ENCODE measurements around the gene ELF2.

Gene ELF2

GRCh38 chr4:139108567-139109128 lies 68.4 kb downstream of the ELF2 start:
- Mint-ChIP-seq H3K27me3 (no peaks in the 10 kb centered on the region), H3K36me3 (ENCODE audit: insufficient read depth) (no peaks in the 10 kb centered on the region), H3K4me3 (no peak overlapping the region), H3K9me3 (no peaks in the 10 kb centered on the region), H3K27ac (no peak overlapping the region), H3K4me1 (ENCODE audit: low read depth in 2 of 2) (no peaks in the 10 kb centered on the region)
- DNase-seq (no peak), ATAC-seq (replicated peaks) (no peak)

GRCh38 chr4:139099366-139099982 lies 77.5 kb downstream of the ELF2 start:
- Mint-ChIP-seq H3K27ac (no peak overlapping the region), H3K4me3 (no peak overlapping the region), H3K9me3 (no peaks in the 10 kb centered on the region), H3K4me1 (ENCODE audit: low read depth in 2 of 2) (peaks cover 0 to 6% of the 10 kb centered on the region in 2 donors), H3K36me3 (ENCODE audit: insufficient read depth) (no peaks in the 10 kb centered on the region), H3K27me3 (no peaks in the 10 kb centered on the region)
- ATAC-seq (replicated peaks) (peak; percentile 88), DNase-seq (peak; percentile 58 to 67 (median 64))

GRCh38 chr4:139092271-139092670 lies 84.7 kb downstream of the ELF2 start:
- ATAC-seq (replicated peaks) (no peak), DNase-seq (no peak)
- Mint-ChIP-seq H3K9me3 (no peaks in the 10 kb centered on the region), H3K27me3 (no peaks in the 10 kb centered on the region), H3K4me1 (ENCODE audit: low read depth in 2 of 2) (no peaks in the 10 kb centered on the region), H3K36me3 (ENCODE audit: insufficient read depth) (no peaks in the 10 kb centered on the region), H3K27ac (no peak overlapping the region), H3K4me3 (no peak overlapping the region)

GRCh38 chr4:139085141-139085540 lies 91.9 kb downstream of the ELF2 start:
- H3K27me3 Mint-ChIP-seq: no peaks in the 10 kb centered on the region
- DNase-seq: no peak
- H3K4me1 Mint-ChIP-seq (ENCODE audit: low read depth in 2 of 2): peaks cover 18 to 25% of the 10 kb centered on the region in 2 donors
- ATAC-seq (replicated peaks): no peak
- H3K27ac Mint-ChIP-seq: peak overlapping the region; percentile 100
- peak overlapping the region; percentile 100 for H3K4me3 Mint-ChIP-seq
- peaks cover 27% of the 10 kb centered on the region for H3K36me3 Mint-ChIP-seq (ENCODE audit: insufficient read depth)
- no peaks in the 10 kb centered on the region for H3K9me3 Mint-ChIP-seq

GRCh38 chr4:139084804-139085093 lies 92.3 kb downstream of the ELF2 start:
- Mint-ChIP-seq H3K9me3 (no peaks in the 10 kb centered on the region), H3K27me3 (no peaks in the 10 kb centered on the region), H3K36me3 (ENCODE audit: insufficient read depth) (peaks cover 27% of the 10 kb centered on the region), H3K4me3 (peak overlapping the region; percentile 100), H3K27ac (peak overlapping the region; percentile 100), H3K4me1 (ENCODE audit: low read depth in 2 of 2) (peaks cover 18 to 27% of the 10 kb centered on the region in 2 donors)
- ATAC-seq (replicated peaks) (no peak), DNase-seq (no peak)

- peak; percentile 72 to 74 (median 73) for DNase-seq
- Mint-ChIP-seq H3K4me3 (peak overlapping the region; percentile 100), H3K27ac (peak overlapping the region; percentile 100), H3K9me3 (no peaks in the 10 kb centered on the region), H3K4me1 (ENCODE audit: low read depth in 2 of 2) (peaks cover 20 to 32% of the 10 kb centered on the region in 2 donors), H3K27me3 (no peaks in the 10 kb centered on the region), H3K36me3 (ENCODE audit: insufficient read depth) (peaks cover 32% of the 10 kb centered on the region)
- ATAC-seq (replicated peaks): peak; percentile 53
Measured at GRCh38 chr4:139083956-139084803, 92.8 kb downstream of the ELF2 start.

- ATAC-seq (replicated peaks): peak; percentile 47
- peak overlapping the region; percentile 100 for H3K27ac Mint-ChIP-seq
- H3K4me3 Mint-ChIP-seq: peak overlapping the region; percentile 100
- H3K27me3 Mint-ChIP-seq: no peaks in the 10 kb centered on the region
- DNase-seq: peak in 1 of 3 experiments; percentile 65
- H3K4me1 Mint-ChIP-seq (ENCODE audit: low read depth in 2 of 2): peaks cover 20 to 33% of the 10 kb centered on the region in 2 donors
- peaks cover 33% of the 10 kb centered on the region for H3K36me3 Mint-ChIP-seq (ENCODE audit: insufficient read depth)
- H3K9me3 Mint-ChIP-seq: no peaks in the 10 kb centered on the region
Measured at GRCh38 chr4:139083607-139083955, 93.4 kb downstream of the ELF2 start.

- peak overlapping the region; percentile 100 for H3K4me3 Mint-ChIP-seq
- peaks cover 33% of the 10 kb centered on the region for H3K36me3 Mint-ChIP-seq (ENCODE audit: insufficient read depth)
- no peaks in the 10 kb centered on the region for H3K27me3 Mint-ChIP-seq
- H3K27ac Mint-ChIP-seq: peak overlapping the region; percentile 100
- no peaks in the 10 kb centered on the region for H3K9me3 Mint-ChIP-seq
- DNase-seq (peak; percentile 90 to 93 (median 92)), ATAC-seq (replicated peaks) (peak; percentile 77)
- peaks cover 23 to 36% of the 10 kb centered on the region in 2 donors for H3K4me1 Mint-ChIP-seq (ENCODE audit: low read depth in 2 of 2)
Measured at GRCh38 chr4:139082750-139083606, 94.0 kb downstream of the ELF2 start.

- Mint-ChIP-seq H3K9me3 (no peaks in the 10 kb centered on the region), H3K4me3 (peak overlapping the region in 1 of 2 donors; percentile 31), H3K27me3 (no peaks in the 10 kb centered on the region), H3K27ac (no peak overlapping the region), H3K36me3 (ENCODE audit: insufficient read depth) (peaks cover 23% of the 10 kb centered on the region), H3K4me1 (ENCODE audit: low read depth in 2 of 2) (peaks cover 29 to 52% of the 10 kb centered on the region in 2 donors)
- DNase-seq (no peak), ATAC-seq (replicated peaks) (no peak)
Measured at GRCh38 chr4:139078926-139079325, 98.1 kb downstream of the ELF2 start.

- H3K36me3 Mint-ChIP-seq (ENCODE audit: insufficient read depth): peaks cover 22% of the 10 kb centered on the region
- no peak overlapping the region for H3K4me3 Mint-ChIP-seq
- H3K27ac Mint-ChIP-seq: peak overlapping the region in 1 of 2 donors; percentile 52
- H3K9me3 Mint-ChIP-seq: no peaks in the 10 kb centered on the region
- ATAC-seq (replicated peaks): no peak
- peaks cover 28 to 56% of the 10 kb centered on the region in 2 donors for H3K4me1 Mint-ChIP-seq (ENCODE audit: low read depth in 2 of 2)
- H3K27me3 Mint-ChIP-seq: no peaks in the 10 kb centered on the region
- DNase-seq: no peak
Measured at GRCh38 chr4:139077567-139078355, 99.3 kb downstream of the ELF2 start.

GRCh38 chr4:139076016-139076744 lies 100.8 kb downstream of the ELF2 start:
- no peak overlapping the region for H3K4me3 Mint-ChIP-seq
- peaks cover 20 to 46% of the 10 kb centered on the region in 2 donors for H3K4me1 Mint-ChIP-seq (ENCODE audit: low read depth in 2 of 2)
- no peaks in the 10 kb centered on the region for H3K27me3 Mint-ChIP-seq
- H3K27ac Mint-ChIP-seq: no peak overlapping the region
- H3K36me3 Mint-ChIP-seq (ENCODE audit: insufficient read depth): peaks cover 35% of the 10 kb centered on the region
- no peak for DNase-seq
- ATAC-seq (replicated peaks): no peak
- H3K9me3 Mint-ChIP-seq: no peaks in the 10 kb centered on the region

GRCh38 chr4:139060591-139060990 lies 116.4 kb downstream of the ELF2 start:
- ATAC-seq (replicated peaks) (no peak), DNase-seq (no peak)
- H3K27me3 Mint-ChIP-seq: no peaks in the 10 kb centered on the region
- no peaks in the 10 kb centered on the region for H3K9me3 Mint-ChIP-seq
- H3K4me3 Mint-ChIP-seq: no peak overlapping the region
- peaks cover 8 to 13% of the 10 kb centered on the region in 2 donors for H3K4me1 Mint-ChIP-seq (ENCODE audit: low read depth in 2 of 2)
- H3K27ac Mint-ChIP-seq: no peak overlapping the region
- peaks cover 91% of the 10 kb centered on the region for H3K36me3 Mint-ChIP-seq (ENCODE audit: insufficient read depth)

Measured in effector memory CD8-positive, alpha-beta T cell (primary cell).